CD8-positive, alpha-beta memory T cell (primary cell): ENCODE measurements around the gene AHRR. TPM values are rescaled to one million over a fixed set of nuclear protein-coding genes. Genes with fewer than 3 reads are reported as not detected.
A peak's percentile ranks its signal among the peaks of the same experiment; 100 is the strongest.
"Not testable (repeated sequence)": the region's sequence is repeated elsewhere in the genome, so short reads cannot be mapped to it uniquely, and the experiment has no call there.

ENCODE experiments used
- CTCF ChIA-PET: fragments of 350-600 bp; sonication (Branson Sonifier 250); formaldehyde crosslinking; loops from one replicate; lab custom pipeline; 2021; ENCODE audit warnings: antibody characterized with exemption; lab: Charles Lee
- POLR2A ChIA-PET: fragments of 350-600 bp; sonication (Branson Sonifier 250); formaldehyde crosslinking; loops from one replicate; lab custom pipeline; 2021; ENCODE audit warnings: antibody characterized with exemption; lab: Charles Lee
- DNase-seq, 5 donors: peaks; one replicate each; pipeline versions ENCODE4 v3.0.0 to v3.0.0-alpha.2; 2020 to 2022; ENCODE audit warnings: mixed read lengths in 1 of 5
- H3K27ac ChIP-seq: one replicate; pipeline ENCODE4 v1.7.0; 2013; ENCODE audit warnings: low read depth, mild to moderate bottlenecking, low read length, moderate library complexity
- H3K27me3 ChIP-seq: 2 replicates; pipeline ENCODE4 v1.7.0; 2013; ENCODE audit warnings: low read length, mild to moderate bottlenecking; ENCODE audit not compliant: insufficient read depth, poor library complexity, severe bottlenecking
- H3K36me3 ChIP-seq: 2 replicates; pipeline ENCODE4 v1.7.0; 2013; ENCODE audit warnings: mild to moderate bottlenecking, low read length, moderate library complexity; ENCODE audit not compliant: insufficient read depth
- H3K4me1 ChIP-seq: 2 replicates; pipeline ENCODE4 v1.7.0; 2013; ENCODE audit warnings: mild to moderate bottlenecking, low read length, moderate library complexity; ENCODE audit not compliant: insufficient read depth
- H3K4me3 ChIP-seq: 2 replicates; pipeline ENCODE4 v1.7.0; 2013; ENCODE audit warnings: mild to moderate bottlenecking, low read length
- H3K9me3 ChIP-seq: 2 replicates; pipeline ENCODE4 v1.7.0; 2013; ENCODE audit warnings: mild to moderate bottlenecking, low read length
- H3K27ac Mint-ChIP-seq, 8 donors: one replicate each; pipeline ENCODE4 v1.8.0; 2020 to 2021; ENCODE audit warnings: mixed read lengths in 8 of 8, mild to moderate bottlenecking in 6 of 8, inconsistent platforms in 3 of 8, moderate library complexity in 3 of 8
- H3K27me3 Mint-ChIP-seq, 2 donors: one replicate each; pipeline ENCODE4 v1.8.0; 2020 to 2021; ENCODE audit warnings: mixed read lengths in 2 of 2, mild to moderate bottlenecking in 1 of 2, moderate library complexity in 1 of 2
- H3K36me3 Mint-ChIP-seq, 3 donors: one replicate each; pipeline ENCODE4 v1.8.0; 2020 to 2021; ENCODE audit warnings: mixed read lengths in 3 of 3, inconsistent platforms in 1 of 3, mild to moderate bottlenecking in 1 of 3
- H3K4me1 Mint-ChIP-seq, 3 donors: one replicate each; pipeline ENCODE4 v1.8.0; 2020 to 2021; ENCODE audit warnings: mixed read lengths in 3 of 3, inconsistent platforms in 1 of 3, mild to moderate bottlenecking in 1 of 3
- H3K4me3 Mint-ChIP-seq, 7 donors: one replicate each; pipeline ENCODE4 v1.8.0; 2020 to 2021; ENCODE audit warnings: mixed read lengths in 7 of 7, mild to moderate bottlenecking in 6 of 7, moderate library complexity in 4 of 7, inconsistent platforms in 2 of 7
- H3K9me3 Mint-ChIP-seq, 5 donors: one replicate each; pipeline ENCODE4 v1.8.0; 2020 to 2022; ENCODE audit warnings: mixed read lengths in 5 of 5, mild to moderate bottlenecking in 3 of 5, moderate library complexity in 2 of 5, inconsistent platforms in 1 of 5
- polyA plus RNA-seq: library from polyadenylated mRNA; unstranded; fragments of 300-500 nt; fragmentation: Illumina TruSeq; gene quantifications from one replicate; pipeline ENCODE4 v1.2.3, GENCODE V29; 2021
- total RNA-seq, 2 experiments: library from RNA; stranded (reverse); gene quantifications; one replicate each; pipeline ENCODE4 v1.2.3, GENCODE V29; 2021

AHRR gene
- total and polyA plus RNA-seq, 3 experiments from 2014 or later, result 31.7 to 38.2 TPM; not detected in 1

- H3K4me3 Mint-ChIP-seq, H3K27ac Mint-ChIP-seq, H3K9me3 ChIP-seq, H3K27me3 ChIP-seq, CTCF ChIA-PET, H3K4me1 ChIP-seq, H3K4me3 ChIP-seq, DNase-seq, POLR2A ChIA-PET, H3K36me3 ChIP-seq, H3K27ac ChIP-seq, H3K27me3 Mint-ChIP-seq, H3K9me3 Mint-ChIP-seq: not testable (repeated sequence)
- Mint-ChIP-seq H3K36me3 (peaks cover 0 to 59% (median 9%) of the 10 kb centered on the region in 3 donors), H3K4me1 (peaks cover 15 to 24% (median 19%) of the 10 kb centered on the region in 3 donors)
Measured at GRCh38 chr5:290200-290599, 31.3 kb upstream of the AHRR start.

- H3K27ac Mint-ChIP-seq, result peak overlapping the region in 1 of 8 donors; percentile 23
- H3K27me3 ChIP-seq, H3K4me3 Mint-ChIP-seq, H3K36me3 ChIP-seq, CTCF ChIA-PET, H3K4me1 ChIP-seq, H3K9me3 ChIP-seq, H3K27me3 Mint-ChIP-seq, POLR2A ChIA-PET, H3K27ac ChIP-seq, H3K4me3 ChIP-seq, DNase-seq, H3K9me3 Mint-ChIP-seq: not testable (repeated sequence)
- peaks cover 16 to 29% (median 22%) of the 10 kb centered on the region in 3 donors for H3K4me1 Mint-ChIP-seq
- peaks cover 0 to 50% (median 8%) of the 10 kb centered on the region in 3 donors for H3K36me3 Mint-ChIP-seq
Measured at GRCh38 chr5:291345-291744, 30.2 kb upstream of the AHRR start.

- H3K9me3 Mint-ChIP-seq, CTCF ChIA-PET, H3K27me3 Mint-ChIP-seq, H3K9me3 ChIP-seq, H3K27ac Mint-ChIP-seq, H3K4me3 ChIP-seq, H3K27ac ChIP-seq, H3K4me1 ChIP-seq, POLR2A ChIA-PET, H3K27me3 ChIP-seq, H3K36me3 ChIP-seq: not testable (repeated sequence)
- peak in 1 of 5 donors; percentile 16 for DNase-seq
- Mint-ChIP-seq H3K4me3 (peak overlapping the region in 1 of 7 donors; percentile 32), H3K4me1 (peaks cover 27 to 39% (median 30%) of the 10 kb centered on the region in 3 donors), H3K36me3 (peaks cover 0 to 33% (median 0%) of the 10 kb centered on the region in 3 donors)
Measured at GRCh38 chr5:294788-295187, 26.7 kb upstream of the AHRR start.

DNA sequence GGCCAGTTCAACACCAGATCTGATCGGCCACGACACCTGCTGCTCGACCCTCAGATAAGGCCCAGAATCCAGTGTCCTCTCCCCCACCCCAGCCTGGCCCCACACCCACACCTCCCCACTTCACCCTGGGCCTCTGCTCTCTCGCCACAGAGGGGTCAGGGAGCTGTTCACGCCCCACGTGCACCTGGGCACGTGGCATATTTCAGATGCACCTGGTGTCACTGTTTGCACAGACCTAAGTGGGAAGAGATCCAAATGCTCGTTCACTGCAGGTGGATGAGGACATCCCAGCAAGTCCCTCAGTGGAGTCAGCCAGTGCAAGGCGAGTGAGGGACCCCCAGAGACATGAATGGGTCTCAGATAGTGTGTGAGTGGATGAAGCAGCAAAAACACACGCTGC lies 25.3 kb upstream of the AHRR start:
- Mint-ChIP-seq H3K36me3 (peaks cover 0 to 28% (median 0%) of the 10 kb centered on the region in 3 donors), H3K4me3 (peak overlapping the region in 3 of 7 donors; percentile 29 to 76 (median 47)), H3K4me1 (peaks cover 30 to 42% (median 32%) of the 10 kb centered on the region in 3 donors), H3K27ac (peak overlapping the region in 5 of 8 donors; percentile 29 to 89 (median 61))
- CTCF ChIA-PET, H3K4me1 ChIP-seq, H3K27me3 ChIP-seq, POLR2A ChIA-PET, H3K36me3 ChIP-seq, H3K4me3 ChIP-seq, H3K9me3 Mint-ChIP-seq, H3K27me3 Mint-ChIP-seq, H3K27ac ChIP-seq, H3K9me3 ChIP-seq: not testable (repeated sequence)
- DNase-seq, result peak in 1 of 5 donors; percentile 3

DNA sequence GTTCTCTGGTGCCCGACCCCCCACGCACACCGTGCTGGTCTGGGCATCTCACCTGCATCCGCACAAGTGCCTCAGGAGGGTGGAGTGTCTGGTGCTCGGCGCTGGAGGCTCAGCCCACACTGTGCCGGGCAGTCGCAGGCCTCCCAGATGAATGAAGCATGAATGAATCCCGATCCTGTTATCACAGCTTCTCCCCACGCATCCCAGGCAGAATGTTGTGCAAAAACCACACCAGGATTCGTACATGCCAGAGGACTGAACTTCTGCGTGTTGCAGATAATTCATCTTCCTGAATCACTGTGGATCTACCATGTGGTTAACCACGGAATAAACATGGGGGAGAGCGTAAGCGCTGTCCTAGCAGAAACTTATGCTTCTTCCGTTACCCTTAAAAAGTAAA lies 24.6 kb upstream of the AHRR start:
- H3K27ac Mint-ChIP-seq, result peak overlapping the region in 7 of 8 donors; percentile 36 to 85 (median 47)
- peak overlapping the region in 6 of 7 donors; percentile 27 to 76 (median 68) for H3K4me3 Mint-ChIP-seq
- H3K27ac ChIP-seq, POLR2A ChIA-PET, H3K27me3 ChIP-seq, H3K27me3 Mint-ChIP-seq, H3K9me3 Mint-ChIP-seq, CTCF ChIA-PET, H3K9me3 ChIP-seq, H3K36me3 ChIP-seq, H3K4me1 ChIP-seq: not testable (repeated sequence)
- H3K4me1 Mint-ChIP-seq, result peaks cover 32 to 42% (median 37%) of the 10 kb centered on the region in 3 donors
- peak in 3 of 5 donors; percentile 29 to 47 (median 46) for DNase-seq
- H3K36me3 Mint-ChIP-seq, result peaks cover 0 to 23% (median 0%) of the 10 kb centered on the region in 3 donors
- peak overlapping the region; percentile 28 for H3K4me3 ChIP-seq

DNA sequence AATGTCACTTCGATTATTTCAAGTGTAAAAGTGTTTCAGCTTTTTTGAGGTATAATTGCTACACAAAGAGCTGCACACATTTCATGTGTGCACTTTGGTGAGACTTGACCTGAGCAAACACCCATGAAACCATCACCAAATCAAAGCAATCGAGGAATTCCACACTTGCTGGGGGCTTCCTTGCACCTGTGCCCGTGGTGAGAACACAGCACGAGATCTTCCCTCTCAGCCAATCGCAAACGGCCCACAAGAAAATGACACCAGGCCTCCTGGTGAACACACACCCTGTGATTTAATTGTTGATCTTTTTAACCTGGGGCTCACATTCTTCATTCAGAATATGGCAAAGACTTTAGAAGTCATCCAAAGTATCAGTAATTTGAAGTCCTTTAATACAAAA lies 24.1 kb upstream of the AHRR start:
- H3K27me3 ChIP-seq, H3K9me3 Mint-ChIP-seq, CTCF ChIA-PET, H3K9me3 ChIP-seq, H3K27me3 Mint-ChIP-seq, H3K36me3 ChIP-seq, H3K4me3 ChIP-seq, H3K27ac ChIP-seq, POLR2A ChIA-PET, H3K4me1 ChIP-seq: not testable (repeated sequence)
- Mint-ChIP-seq H3K27ac (peak overlapping the region in 4 of 8 donors; percentile 31 to 85 (median 59)), H3K4me3 (peak overlapping the region in 2 of 7 donors; percentile 66 to 73), H3K36me3 (peaks cover 0 to 19% (median 0%) of the 10 kb centered on the region in 3 donors), H3K4me1 (peaks cover 36 to 45% (median 42%) of the 10 kb centered on the region in 3 donors)
- DNase-seq, result peak in 1 of 5 donors; percentile 8

DNA sequence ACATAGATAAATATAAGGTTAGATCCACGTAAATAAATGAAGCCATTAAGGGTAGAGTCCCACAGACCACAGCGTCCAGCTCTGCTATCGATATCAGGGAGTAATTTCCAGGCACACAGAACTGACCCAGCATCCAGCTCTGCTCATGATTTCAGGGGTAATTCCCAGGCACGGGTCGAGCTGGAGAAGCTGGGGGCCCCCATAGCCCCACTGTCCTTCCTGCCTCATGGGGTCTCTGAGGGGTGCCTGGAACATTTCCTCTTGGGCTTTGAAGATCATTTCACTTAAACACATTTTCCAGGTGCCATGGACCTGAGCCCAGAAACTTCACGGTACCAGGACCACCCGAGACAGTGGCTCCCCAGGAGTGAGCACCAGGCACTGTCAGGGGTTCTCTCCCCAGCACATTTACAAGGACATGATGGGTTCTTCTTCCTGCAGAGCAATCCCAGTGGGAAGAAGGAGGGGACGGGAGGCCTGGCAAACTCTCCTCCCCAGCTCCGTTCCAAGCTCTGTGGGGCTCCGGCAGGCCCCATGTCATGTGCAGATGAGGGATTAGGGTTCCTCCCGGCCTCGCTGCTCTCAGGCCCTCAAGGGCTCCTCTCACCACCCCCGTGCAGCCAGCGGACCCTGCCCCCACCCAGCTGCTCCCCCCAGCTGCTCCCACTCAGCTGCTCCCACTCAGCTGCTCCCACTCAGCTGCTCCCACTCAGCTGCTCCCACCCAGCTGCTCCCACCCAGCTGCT lies 23.4 kb upstream of the AHRR start:
- H3K4me3 ChIP-seq, H3K27ac ChIP-seq, H3K4me3 Mint-ChIP-seq, H3K27me3 ChIP-seq, H3K27me3 Mint-ChIP-seq, H3K36me3 ChIP-seq, H3K27ac Mint-ChIP-seq, H3K4me1 ChIP-seq, H3K9me3 Mint-ChIP-seq, H3K9me3 ChIP-seq, POLR2A ChIA-PET, CTCF ChIA-PET: not testable (repeated sequence)
- Mint-ChIP-seq H3K4me1 (peaks cover 42 to 51% (median 45%) of the 10 kb centered on the region in 3 donors), H3K36me3 (peaks cover 0 to 16% (median 0%) of the 10 kb centered on the region in 3 donors)
- peak in 1 of 5 donors; percentile 3 for DNase-seq

GRCh38 chr5:298737-299125 lies 22.8 kb upstream of the AHRR start:
- H3K9me3 Mint-ChIP-seq, result no peaks in the 10 kb centered on the region
- CTCF ChIA-PET, result interaction anchor here (1.0 kb wide), 1 partner anchor 9 kb away, joined by 3 read pairs; no protein-coding TSS in a partner anchor
- POLR2A ChIA-PET, result no interaction called here
- Histone ChIP-seq H3K9me3 (no peaks in the 10 kb centered on the region), H3K4me3 (no peak overlapping the region), H3K27me3 (no peaks in the 10 kb centered on the region), H3K36me3 (no peaks in the 10 kb centered on the region), H3K4me1 (peaks cover 6% of the 10 kb centered on the region), H3K27ac (no peak overlapping the region)
- peak in 1 of 5 donors; percentile 8 for DNase-seq
- H3K4me1 Mint-ChIP-seq, result peaks cover 42 to 55% (median 45%) of the 10 kb centered on the region in 3 donors
- no peak overlapping the region for H3K27ac Mint-ChIP-seq
- peaks cover 0 to 19% (median 0%) of the 10 kb centered on the region in 3 donors for H3K36me3 Mint-ChIP-seq
- no peaks in the 10 kb centered on the region for H3K27me3 Mint-ChIP-seq
- no peak overlapping the region for H3K4me3 Mint-ChIP-seq
